GM21515 (cell line): ENCODE data around the gene GALNTL6.

Experiments
- ATAC-seq: cut with Tn5 transposase; IDR thresholded peaks from one replicate; pipeline ENCODE4 v1.9.1; 2021; ENCODE audit not compliant: unreplicated experiment

GALNTL6 gene

GRCh38 chr4:172104539-172104938 lies 291.3 kb downstream of the GALNTL6 start:
- no peak for ATAC-seq

GRCh38 chr4:172105918-172106317 lies 292.7 kb downstream of the GALNTL6 start:
- no peak for ATAC-seq

- ATAC-seq: no peak
Measured at GRCh38 chr4:172109466-172109865, 296.3 kb downstream of the GALNTL6 start.

GRCh38 chr4:172124656-172125308 lies 311.6 kb downstream of the GALNTL6 start:
- no peak for ATAC-seq

- no peak for ATAC-seq
Measured at GRCh38 chr4:172125443-172125842, 312.2 kb downstream of the GALNTL6 start.

- ATAC-seq: no peak
Measured at GRCh38 chr4:172127168-172127567, 314.0 kb downstream of the GALNTL6 start.

GRCh38 chr4:172129593-172129992 lies 316.4 kb downstream of the GALNTL6 start:
- no peak for ATAC-seq

GRCh38 chr4:172134521-172134920 lies 321.3 kb downstream of the GALNTL6 start:
- ATAC-seq: no peak

GRCh38 chr4:172141025-172141424 lies 327.8 kb downstream of the GALNTL6 start:
- no peak for ATAC-seq

- no peak for ATAC-seq
Measured at GRCh38 chr4:172142281-172142741, 329.1 kb downstream of the GALNTL6 start.

- no peak for ATAC-seq
Measured at GRCh38 chr4:172143605-172144314, 330.6 kb downstream of the GALNTL6 start.

GRCh38 chr4:172147687-172148086 lies 334.5 kb downstream of the GALNTL6 start:
- no peak for ATAC-seq

GRCh38 chr4:172149329-172149728 lies 336.1 kb downstream of the GALNTL6 start:
- no peak for ATAC-seq

GRCh38 chr4:172152284-172152683 lies 339.1 kb downstream of the GALNTL6 start:
- ATAC-seq: no peak

- no peak for ATAC-seq
Measured at GRCh38 chr4:172153719-172154118, 340.5 kb downstream of the GALNTL6 start.

- ATAC-seq: no peak
Measured at GRCh38 chr4:172155838-172156345, 342.7 kb downstream of the GALNTL6 start.

- ATAC-seq: no peak
Measured at GRCh38 chr4:172157946-172158345, 344.7 kb downstream of the GALNTL6 start.

- no peak for ATAC-seq
Measured at GRCh38 chr4:172163215-172163614, 350.0 kb downstream of the GALNTL6 start.

- no peak for ATAC-seq
Measured at GRCh38 chr4:172168888-172169287, 355.7 kb downstream of the GALNTL6 start.

GRCh38 chr4:172169871-172170270 lies 356.7 kb downstream of the GALNTL6 start:
- ATAC-seq: no peak

- no peak for ATAC-seq
Measured at GRCh38 chr4:172173206-172173605, 360.0 kb downstream of the GALNTL6 start.

GRCh38 chr4:172177382-172177781 lies 364.2 kb downstream of the GALNTL6 start:
- no peak for ATAC-seq
